Measurements from ENCODE around the gene RPLP1.

Gene RPLP1

DNA sequence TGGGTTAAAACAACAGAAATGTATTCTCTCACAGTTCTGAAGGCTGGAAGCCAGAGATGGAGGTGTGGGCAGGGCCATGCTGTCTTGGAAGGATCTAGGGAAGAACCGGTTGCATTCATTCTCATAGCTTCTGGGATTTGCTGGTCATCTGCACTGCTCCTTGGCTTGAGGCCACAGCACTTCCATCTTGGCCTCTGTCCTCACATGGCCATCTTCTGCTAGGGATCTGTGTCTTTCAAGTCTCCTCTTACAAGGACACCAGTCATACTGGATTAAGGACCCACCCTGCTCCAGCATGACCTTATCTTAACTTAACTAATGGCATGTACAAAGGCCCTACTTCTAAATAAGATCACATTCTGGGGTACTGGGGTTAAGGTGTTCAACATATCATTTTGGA is 47.7 kb downstream of the RPLP1 start:
- TF ChIP-seq, protein P1, sequence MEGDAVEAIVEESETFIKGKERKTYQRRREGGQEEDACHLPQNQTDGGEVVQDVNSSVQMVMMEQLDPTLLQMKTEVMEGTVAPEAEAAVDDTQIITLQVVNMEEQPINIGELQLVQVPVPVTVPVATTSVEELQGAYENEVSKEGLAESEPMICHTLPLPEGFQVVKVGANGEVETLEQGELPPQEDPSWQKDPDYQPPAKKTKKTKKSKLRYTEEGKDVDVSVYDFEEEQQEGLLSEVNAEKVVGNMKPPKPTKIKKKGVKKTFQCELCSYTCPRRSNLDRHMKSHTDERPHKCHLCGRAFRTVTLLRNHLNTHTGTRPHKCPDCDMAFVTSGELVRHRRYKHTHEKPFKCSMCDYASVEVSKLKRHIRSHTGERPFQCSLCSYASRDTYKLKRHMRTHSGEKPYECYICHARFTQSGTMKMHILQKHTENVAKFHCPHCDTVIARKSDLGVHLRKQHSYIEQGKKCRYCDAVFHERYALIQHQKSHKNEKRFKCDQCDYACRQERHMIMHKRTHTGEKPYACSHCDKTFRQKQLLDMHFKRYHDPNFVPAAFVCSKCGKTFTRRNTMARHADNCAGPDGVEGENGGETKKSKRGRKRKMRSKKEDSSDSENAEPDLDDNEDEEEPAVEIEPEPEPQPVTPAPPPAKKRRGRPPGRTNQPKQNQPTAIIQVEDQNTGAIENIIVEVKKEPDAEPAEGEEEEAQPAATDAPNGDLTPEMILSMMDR (IDR thresholded peaks at IDR 0.05; ENCODE audit: low read length, missing control alignments), result no peak
- DNase-seq (ENCODE audit: low read depth), result no peak
- H3K4me3 ChIP-seq (replicated peaks; ENCODE audit: low read depth, low read length), result no peak overlapping the region

- TF ChIP-seq, protein P1 (IDR thresholded peaks at IDR 0.05; ENCODE audit: low read length, missing control alignments), result no peak
- no peak overlapping the region for H3K4me3 ChIP-seq (replicated peaks; ENCODE audit: low read depth, low read length)
- DNase-seq (ENCODE audit: low read depth), result no peak
These were observed 48.8 kb downstream of the RPLP1 start for GRCh38 chr15:69501456-69501855.

- TF ChIP-seq, protein P1 (IDR thresholded peaks at IDR 0.05; ENCODE audit: low read length, missing control alignments), result peak; percentile 27
- DNase-seq (ENCODE audit: low read depth), result no peak
- no peak overlapping the region for H3K4me3 ChIP-seq (replicated peaks; ENCODE audit: low read depth, low read length)
These were observed 49.9 kb downstream of the RPLP1 start for GRCh38 chr15:69502470-69503045.

DNA sequence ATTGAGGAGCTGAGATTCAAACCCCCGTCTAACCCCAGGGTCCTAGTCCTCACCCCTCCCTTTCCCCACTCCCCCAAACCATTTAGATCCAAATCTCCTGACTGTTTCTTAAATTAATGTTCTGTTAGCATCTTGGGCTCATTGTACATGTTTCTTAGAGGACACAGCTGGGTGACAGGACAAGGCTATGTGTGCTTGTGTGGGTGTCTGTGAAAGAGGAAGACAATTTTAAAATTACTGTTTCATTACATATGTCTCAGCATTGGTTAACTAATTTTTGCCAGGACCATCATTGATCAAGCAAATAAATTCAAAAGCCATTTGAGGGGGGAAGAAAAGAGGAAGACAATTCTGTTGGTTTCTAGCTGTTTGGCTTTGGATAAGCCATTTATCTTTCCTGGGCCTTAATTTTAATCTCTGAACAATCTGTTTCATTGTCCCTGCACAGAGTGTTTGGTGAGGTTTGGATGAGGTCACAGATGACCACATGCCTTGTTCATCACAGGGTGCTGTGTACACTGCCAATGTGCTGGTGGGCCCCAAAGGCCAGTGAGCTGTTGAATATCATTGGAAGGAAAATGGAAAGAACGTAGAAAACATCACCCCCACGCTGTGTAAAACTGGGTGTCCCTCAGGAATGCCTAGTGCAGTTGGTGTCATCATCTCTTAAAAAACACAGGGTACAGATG is 51.9 kb downstream of the RPLP1 start:
- no peak overlapping the region for H3K4me3 ChIP-seq (replicated peaks; ENCODE audit: low read depth, low read length)
- no peak for DNase-seq (ENCODE audit: low read depth)
- TF ChIP-seq, protein P1 (IDR thresholded peaks at IDR 0.05; ENCODE audit: low read length, missing control alignments), result no peak

Data from fibroblast of pulmonary artery (primary cell).